Kidney (tissue), 14 donors: ENCODE results near the gene FAM210A. TPM values are rescaled to one million over a fixed set of nuclear protein-coding genes. Genes with fewer than 3 reads are reported as not detected.

Experiments
- DNase-seq, 5 donors: peaks; one replicate each; pipeline ENCODE4 v3.0.0-alpha.2; 2013 to 2020
- FAIRE-seq: peaks from 2 replicates; lab custom pipeline; 2012; peaks lifted over from hg19 to GRCh38; lab: Jason Lieb, UNC
- H3K27ac ChIP-seq, 2 donors: one replicate each; pipeline ENCODE4 v1.7.0; 2013; ENCODE audit warnings: low read depth in 2 of 2, low read length in 2 of 2, inconsistent platforms in 1 of 2
- H3K27me3 ChIP-seq: one replicate; pipeline ENCODE4 v1.7.1; 2013; ENCODE audit warnings: low read length, inconsistent platforms; ENCODE audit not compliant: control insufficient read depth, insufficient read depth
- H3K36me3 ChIP-seq, 3 donors: one replicate each; pipeline versions ENCODE4 v1.7.0 to v1.7.1; 2013; ENCODE audit warnings: low read length in 3 of 3, control low read depth in 1 of 3, inconsistent platforms in 1 of 3; ENCODE audit not compliant: insufficient read depth in 3 of 3, control insufficient read depth in 2 of 3
- H3K4me1 ChIP-seq, 3 donors: one replicate each; pipeline versions ENCODE4 v1.7.0 to v1.7.1; 2013; ENCODE audit warnings: low read length in 3 of 3, inconsistent platforms in 1 of 3, low read depth in 1 of 3; ENCODE audit not compliant: control insufficient read depth in 2 of 3, insufficient read depth in 2 of 3
- H3K4me3 ChIP-seq, 3 donors: one replicate each; pipeline versions ENCODE4 v1.7.0 to v1.8.1; 2013; ENCODE audit warnings: low read length in 3 of 3, control low read depth in 1 of 3, inconsistent platforms in 1 of 3
- H3K9ac ChIP-seq, 3 donors: one replicate each; pipeline versions ENCODE4 v1.7.0 to v1.7.1; 2013; ENCODE audit warnings: low read length in 3 of 3, control low read depth in 1 of 3, inconsistent platforms in 1 of 3
- H3K9me3 ChIP-seq, 3 donors: one replicate each; pipeline versions ENCODE4 v1.7.0 to v1.7.1; 2013; ENCODE audit warnings: low read length in 3 of 3, control low read depth in 1 of 3, inconsistent platforms in 1 of 3; ENCODE audit not compliant: control insufficient read depth in 2 of 3, insufficient read depth in 1 of 3
- intact Hi-C: fragments of 100-400 bp; cut with DNase I; formaldehyde crosslinking; loops from one replicate; pipeline ENCODE4 v1.11.1; 2022
- polyA plus RNA-seq: library from polyadenylated mRNA; stranded (reverse); fragments of 350-450 nt; fragmentation: Illumina TruSeq; extraction: RNeasy Lipid Tissue Mini Kit (QIAGEN cat#74804); gene quantifications from one replicate; pipeline ENCODE4 v1.2.3, GENCODE V29; 2014; ENCODE audit warnings: low read depth, low replicate concordance; ENCODE audit not compliant: insufficient read depth
- total RNA-seq: library from RNA; stranded (reverse); fragmentation: NEBNext Ultra II Directional; extraction: Animal tissue kit (Norgen Biotek cat#: 25700); gene quantifications from one replicate; pipeline ENCODE4 v1.2.1, GENCODE V29; 2021
- TF ChIP-seq, protein P1 (sequence below): IDR thresholded peaks from 3 replicates; pipeline ENCODE4 v1.5.1; 2012; ENCODE audit warnings: mild to moderate bottlenecking, moderate library complexity, borderline replicate concordance; ENCODE audit not compliant: insufficient read depth; ENCODE audit errors: extremely low read depth
- donor health status: control.
- donor health status: control.
- donor health status: control.
- donor health status: control.
- donor health status: control.
- donor health status: DM: yes; HTN: yes; CAD: no.
- donor health status: Normal renal cell carcinoma (clear cell type).

The FAM210A gene
- total and polyA plus RNA-seq, 2 donors from 2014 or later, result 13.7 to 18.0 TPM

DNA sequence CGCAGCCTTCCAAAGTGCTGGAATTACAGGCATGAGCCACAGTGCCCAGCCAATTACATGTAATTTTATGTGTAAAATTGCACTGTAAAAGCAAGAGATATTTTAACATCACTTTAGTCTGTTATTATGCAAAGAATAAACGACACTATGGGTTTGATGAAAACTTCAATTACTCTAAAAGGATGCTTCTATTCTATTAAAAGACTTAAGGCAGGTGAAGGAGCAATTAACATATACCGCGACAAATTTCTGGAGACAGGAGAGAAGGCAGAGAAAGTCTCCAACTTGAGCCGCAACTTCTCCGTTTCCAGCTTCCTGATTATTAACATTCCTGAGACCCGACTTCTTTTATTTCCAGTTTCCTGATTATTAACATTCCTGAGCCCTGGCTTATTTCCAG lies 53.7 kb downstream of the FAM210A start:
- peak in 2 of 5 donors; percentile 34 to 37 for DNase-seq
- H3K36me3 ChIP-seq, result no peaks in the 10 kb centered on the region
- no peaks in the 10 kb centered on the region for H3K9me3 ChIP-seq
- FAIRE-seq, result no peak
- intact Hi-C loops, result no loop called here
- H3K9ac ChIP-seq, result no peak overlapping the region
- no peaks in the 10 kb centered on the region for H3K27me3 ChIP-seq
- no peak overlapping the region for H3K4me3 ChIP-seq
- TF ChIP-seq, protein P1, sequence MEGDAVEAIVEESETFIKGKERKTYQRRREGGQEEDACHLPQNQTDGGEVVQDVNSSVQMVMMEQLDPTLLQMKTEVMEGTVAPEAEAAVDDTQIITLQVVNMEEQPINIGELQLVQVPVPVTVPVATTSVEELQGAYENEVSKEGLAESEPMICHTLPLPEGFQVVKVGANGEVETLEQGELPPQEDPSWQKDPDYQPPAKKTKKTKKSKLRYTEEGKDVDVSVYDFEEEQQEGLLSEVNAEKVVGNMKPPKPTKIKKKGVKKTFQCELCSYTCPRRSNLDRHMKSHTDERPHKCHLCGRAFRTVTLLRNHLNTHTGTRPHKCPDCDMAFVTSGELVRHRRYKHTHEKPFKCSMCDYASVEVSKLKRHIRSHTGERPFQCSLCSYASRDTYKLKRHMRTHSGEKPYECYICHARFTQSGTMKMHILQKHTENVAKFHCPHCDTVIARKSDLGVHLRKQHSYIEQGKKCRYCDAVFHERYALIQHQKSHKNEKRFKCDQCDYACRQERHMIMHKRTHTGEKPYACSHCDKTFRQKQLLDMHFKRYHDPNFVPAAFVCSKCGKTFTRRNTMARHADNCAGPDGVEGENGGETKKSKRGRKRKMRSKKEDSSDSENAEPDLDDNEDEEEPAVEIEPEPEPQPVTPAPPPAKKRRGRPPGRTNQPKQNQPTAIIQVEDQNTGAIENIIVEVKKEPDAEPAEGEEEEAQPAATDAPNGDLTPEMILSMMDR, result no peak
- no peak overlapping the region for H3K27ac ChIP-seq
- H3K4me1 ChIP-seq, result peaks cover 0 to 3% (median 0%) of the 10 kb centered on the region in 3 donors

DNA sequence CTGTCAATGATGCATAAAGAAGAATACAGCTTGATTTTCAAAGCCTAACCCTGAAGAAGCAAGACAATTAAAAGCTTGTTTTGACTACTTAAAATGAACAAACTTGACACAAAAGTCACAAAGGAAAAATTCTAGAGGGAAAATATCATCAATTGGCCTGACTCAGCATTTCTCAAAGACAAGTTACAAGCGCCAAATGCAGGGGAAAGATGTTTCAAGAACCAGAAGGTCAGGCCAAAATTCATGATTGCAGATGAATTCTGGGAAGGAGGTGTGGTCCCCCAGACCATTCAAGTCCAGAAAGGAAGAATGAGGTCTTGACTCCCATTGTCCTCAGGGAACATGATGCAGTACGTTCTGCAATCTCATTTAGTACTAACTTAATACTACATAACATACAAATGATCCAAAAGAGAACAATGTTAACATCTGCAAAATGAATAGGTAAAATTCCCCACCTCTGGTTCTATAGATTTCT lies 64.5 kb downstream of the FAM210A start:
- H3K9me3 ChIP-seq, result no peaks in the 10 kb centered on the region
- H3K4me1 ChIP-seq, result peaks cover 0 to 5% (median 0%) of the 10 kb centered on the region in 3 donors
- TF ChIP-seq, protein P1, result no peak
- FAIRE-seq (no peak), DNase-seq (no peak)
- peaks cover 0 to 5% (median 2%) of the 10 kb centered on the region in 3 donors for H3K36me3 ChIP-seq
- no peak overlapping the region for H3K27ac ChIP-seq
- no peak overlapping the region for H3K9ac ChIP-seq
- H3K4me3 ChIP-seq, result no peak overlapping the region
- no peaks in the 10 kb centered on the region for H3K27me3 ChIP-seq
- intact Hi-C loops, result no loop called here

DNA sequence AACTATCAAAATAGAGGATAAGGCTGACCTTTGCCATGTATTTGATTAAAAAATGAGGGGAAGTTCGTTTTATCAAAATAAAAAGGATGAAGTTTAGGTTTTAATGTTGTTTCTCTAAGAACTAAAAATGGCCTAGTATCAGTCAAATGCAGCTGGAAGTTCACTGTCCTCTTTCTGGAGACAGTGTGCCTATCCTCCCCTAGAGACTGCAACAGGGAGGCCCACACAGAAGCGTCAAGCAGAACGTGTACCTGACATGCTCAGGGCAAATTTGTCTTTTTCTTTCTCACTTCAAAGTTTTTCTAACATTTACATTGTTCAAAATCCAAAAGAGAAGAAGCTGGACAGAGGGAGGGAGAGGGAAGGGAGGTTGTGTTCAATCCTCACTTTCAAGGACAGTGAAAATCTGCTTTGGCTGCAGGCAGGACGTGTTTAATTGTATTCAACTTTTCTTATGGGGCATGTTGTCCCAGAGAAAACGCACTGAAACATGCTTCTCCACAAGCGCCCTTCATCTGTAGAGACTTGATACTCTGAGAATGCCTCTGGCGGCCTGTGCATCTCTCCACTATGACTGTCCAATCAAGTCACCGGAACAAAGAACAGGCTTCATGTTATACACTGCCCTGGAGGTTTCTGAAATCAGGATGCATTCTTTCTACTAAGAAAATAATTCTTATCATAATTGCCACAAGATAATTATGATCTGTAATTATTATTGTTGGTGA lies 65.1 kb downstream of the FAM210A start:
- Histone ChIP-seq H3K4me3 (no peak overlapping the region), H3K9me3 (no peaks in the 10 kb centered on the region), H3K9ac (no peak overlapping the region), H3K27me3 (no peaks in the 10 kb centered on the region), H3K4me1 (peaks cover 0 to 5% (median 0%) of the 10 kb centered on the region in 3 donors), H3K27ac (no peak overlapping the region), H3K36me3 (peaks cover 0 to 4% (median 2%) of the 10 kb centered on the region in 3 donors)
- no peak for FAIRE-seq
- intact Hi-C loops, result no loop called here
- DNase-seq, result no peak
- TF ChIP-seq, protein P1, result no peak
